Measurements from ENCODE around the gene PSMD11. TPM values are rescaled to one million over a fixed set of nuclear protein-coding genes. Genes with fewer than 3 reads are reported as not detected.

The PSMD11 gene
- total RNA-seq, 2 donors from 2014 or later: 164 to 168 TPM

DNA sequence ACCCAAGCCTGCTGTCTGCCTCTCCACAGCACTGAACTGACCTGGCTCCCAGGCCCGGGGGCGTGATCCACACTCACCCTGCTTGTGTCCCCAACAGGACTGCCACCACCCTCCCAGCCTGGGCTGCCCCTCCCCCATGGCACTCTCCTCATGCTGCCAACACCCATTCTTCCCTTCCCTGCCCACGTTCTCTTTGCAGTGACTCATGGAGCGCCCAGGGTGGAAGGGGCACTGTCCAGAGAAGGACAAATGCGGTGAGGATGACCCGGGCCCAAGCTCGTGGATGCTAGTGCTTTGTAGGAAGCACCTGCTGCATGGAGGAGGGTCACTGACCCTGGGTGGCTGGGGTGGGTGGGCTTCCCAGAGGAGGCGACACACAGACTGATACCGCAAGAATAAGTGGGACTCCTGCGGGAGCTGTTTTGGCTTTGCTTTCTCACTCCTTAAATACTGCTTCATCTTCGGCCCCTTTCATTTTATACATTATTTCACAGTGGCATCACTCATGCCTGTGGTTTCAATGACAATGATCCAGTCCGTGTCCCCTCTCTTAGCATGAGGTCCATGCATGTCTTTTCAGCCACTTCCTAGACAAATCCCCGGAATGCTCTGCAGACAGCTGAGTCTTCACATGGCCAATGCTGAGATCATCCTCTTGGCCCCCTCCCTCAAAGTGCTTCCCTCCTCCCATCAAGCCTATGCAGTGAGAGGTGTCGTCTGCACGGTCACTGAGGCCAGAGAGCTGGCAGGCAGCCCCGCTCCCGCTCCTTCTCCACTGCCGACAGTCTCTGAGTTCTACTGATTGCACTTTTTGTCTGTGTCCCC, 60.1 kb downstream of the PSMD11 start:
- no peaks in the 10 kb centered on the region for H3K9me3 ChIP-seq (ENCODE audit: control insufficient read depth, low read length)
- H3K9me3 Mint-ChIP-seq: peaks cover 3% of the 10 kb centered on the region
- no peaks in the 10 kb centered on the region for H3K27me3 Mint-ChIP-seq (ENCODE audit: insufficient read depth)
- H3K9ac ChIP-seq (ENCODE audit: extremely low read depth, low read length, poor library complexity, severe bottlenecking): no peak overlapping the region
- no peaks in the 10 kb centered on the region for H3K4me1 Mint-ChIP-seq
- no peak overlapping the region for H3K27ac ChIP-seq (ENCODE audit: low read depth, low read length)
- TF ChIP-seq, protein P1, sequence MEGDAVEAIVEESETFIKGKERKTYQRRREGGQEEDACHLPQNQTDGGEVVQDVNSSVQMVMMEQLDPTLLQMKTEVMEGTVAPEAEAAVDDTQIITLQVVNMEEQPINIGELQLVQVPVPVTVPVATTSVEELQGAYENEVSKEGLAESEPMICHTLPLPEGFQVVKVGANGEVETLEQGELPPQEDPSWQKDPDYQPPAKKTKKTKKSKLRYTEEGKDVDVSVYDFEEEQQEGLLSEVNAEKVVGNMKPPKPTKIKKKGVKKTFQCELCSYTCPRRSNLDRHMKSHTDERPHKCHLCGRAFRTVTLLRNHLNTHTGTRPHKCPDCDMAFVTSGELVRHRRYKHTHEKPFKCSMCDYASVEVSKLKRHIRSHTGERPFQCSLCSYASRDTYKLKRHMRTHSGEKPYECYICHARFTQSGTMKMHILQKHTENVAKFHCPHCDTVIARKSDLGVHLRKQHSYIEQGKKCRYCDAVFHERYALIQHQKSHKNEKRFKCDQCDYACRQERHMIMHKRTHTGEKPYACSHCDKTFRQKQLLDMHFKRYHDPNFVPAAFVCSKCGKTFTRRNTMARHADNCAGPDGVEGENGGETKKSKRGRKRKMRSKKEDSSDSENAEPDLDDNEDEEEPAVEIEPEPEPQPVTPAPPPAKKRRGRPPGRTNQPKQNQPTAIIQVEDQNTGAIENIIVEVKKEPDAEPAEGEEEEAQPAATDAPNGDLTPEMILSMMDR (conservative IDR thresholded peaks at IDR 0.05): no peak
- H3K36me3 Mint-ChIP-seq (ENCODE audit: low read depth): peaks cover 15% of the 10 kb centered on the region
- 75 to 88% methylated on average over 12 to 18 of the region's 18 CpGs for WGBS, 2 experiments (ENCODE audit: insufficient coverage in 1 of 2, insufficient read length in 1 of 2)
- no peaks in the 10 kb centered on the region for H3K27me3 ChIP-seq (ENCODE audit: control insufficient read depth, insufficient read depth, low read length, poor library complexity, severe bottlenecking)
- H3K36me3 ChIP-seq (ENCODE audit: control insufficient read depth, insufficient read depth, low read length): no peaks in the 10 kb centered on the region
- H3K4me1 ChIP-seq (ENCODE audit: control insufficient read depth, insufficient read depth, low read length): no peaks in the 10 kb centered on the region
- no peak for DNase-seq
- no peak overlapping the region for H3K27ac Mint-ChIP-seq
- no peak overlapping the region for H3K4me3 ChIP-seq (ENCODE audit: low read length)
- H3K4me3 Mint-ChIP-seq: no peak overlapping the region

DNA sequence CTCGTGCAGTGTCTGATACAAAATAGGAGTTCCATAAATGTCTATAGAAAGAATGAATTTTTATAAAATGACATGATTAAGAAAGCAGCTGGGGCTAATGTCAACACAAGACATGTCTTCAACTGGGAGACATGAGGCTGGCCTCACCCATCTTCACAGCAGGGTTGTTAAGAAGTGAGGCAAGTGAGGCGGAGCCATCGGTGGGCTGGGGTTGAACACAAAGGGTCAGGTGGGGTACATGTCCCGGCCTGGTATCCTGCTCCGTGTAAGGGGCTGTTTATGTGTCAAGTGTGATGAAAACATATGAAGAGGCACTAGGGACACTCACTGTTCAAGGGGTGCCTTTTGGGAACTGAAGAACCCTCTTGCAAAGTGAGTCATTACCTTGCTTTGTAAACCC, 64.6 kb downstream of the PSMD11 start:
- WGBS, 2 experiments (ENCODE audit: insufficient coverage in 1 of 2, insufficient read length in 1 of 2): 92 to 95% methylated on average over 3 to 5 of the region's 5 CpGs
- Mint-ChIP-seq H3K27me3 (ENCODE audit: insufficient read depth) (no peaks in the 10 kb centered on the region), H3K27ac (no peak overlapping the region), H3K36me3 (ENCODE audit: low read depth) (peaks cover 5% of the 10 kb centered on the region), H3K9me3 (peaks cover 3% of the 10 kb centered on the region), H3K4me1 (no peaks in the 10 kb centered on the region), H3K4me3 (no peak overlapping the region)
- no peaks in the 10 kb centered on the region for H3K9me3 ChIP-seq (ENCODE audit: control insufficient read depth, low read length)
- no peaks in the 10 kb centered on the region for H3K4me1 ChIP-seq (ENCODE audit: control insufficient read depth, insufficient read depth, low read length)
- no peak overlapping the region for H3K27ac ChIP-seq (ENCODE audit: low read depth, low read length)
- no peak for DNase-seq
- no peaks in the 10 kb centered on the region for H3K36me3 ChIP-seq (ENCODE audit: control insufficient read depth, insufficient read depth, low read length)
- no peaks in the 10 kb centered on the region for H3K27me3 ChIP-seq (ENCODE audit: control insufficient read depth, insufficient read depth, low read length, poor library complexity, severe bottlenecking)
- H3K9ac ChIP-seq (ENCODE audit: extremely low read depth, low read length, poor library complexity, severe bottlenecking): no peak overlapping the region
- TF ChIP-seq, protein P1 (conservative IDR thresholded peaks at IDR 0.05): no peak
- no peak overlapping the region for H3K4me3 ChIP-seq (ENCODE audit: low read length)

DNA sequence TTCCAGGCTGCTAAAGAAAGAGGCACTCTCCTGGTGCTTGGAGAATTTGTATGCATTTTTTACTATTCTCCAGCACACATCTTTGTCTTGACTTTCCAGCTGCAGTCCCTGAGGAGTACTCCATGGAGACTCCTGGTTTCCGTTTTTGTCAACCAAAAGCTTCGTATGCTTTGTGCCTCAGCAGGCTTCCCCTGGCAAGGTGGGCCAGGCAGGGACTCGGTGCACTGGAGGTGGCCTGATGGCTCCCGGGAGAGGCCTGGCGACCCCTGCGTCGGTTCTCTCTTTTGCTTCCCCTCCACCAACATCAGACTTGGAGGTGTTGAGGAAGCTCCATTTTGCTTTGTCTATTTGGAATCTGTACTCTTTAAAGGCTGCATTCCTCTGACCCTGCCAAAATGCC, 66.2 kb downstream of the PSMD11 start:
- no peak overlapping the region for H3K27ac Mint-ChIP-seq
- H3K36me3 Mint-ChIP-seq (ENCODE audit: low read depth): peaks cover 5% of the 10 kb centered on the region
- H3K4me3 Mint-ChIP-seq: no peak overlapping the region
- no peaks in the 10 kb centered on the region for H3K27me3 Mint-ChIP-seq (ENCODE audit: insufficient read depth)
- Histone ChIP-seq H3K4me3 (ENCODE audit: low read length) (no peak overlapping the region), H3K27ac (ENCODE audit: low read depth, low read length) (no peak overlapping the region), H3K4me1 (ENCODE audit: control insufficient read depth, insufficient read depth, low read length) (no peaks in the 10 kb centered on the region), H3K9me3 (ENCODE audit: control insufficient read depth, low read length) (no peaks in the 10 kb centered on the region), H3K9ac (ENCODE audit: extremely low read depth, low read length, poor library complexity, severe bottlenecking) (no peak overlapping the region), H3K27me3 (ENCODE audit: control insufficient read depth, insufficient read depth, low read length, poor library complexity, severe bottlenecking) (no peaks in the 10 kb centered on the region), H3K36me3 (ENCODE audit: control insufficient read depth, insufficient read depth, low read length) (no peaks in the 10 kb centered on the region)
- no peaks in the 10 kb centered on the region for H3K9me3 Mint-ChIP-seq
- DNase-seq: no peak
- H3K4me1 Mint-ChIP-seq: peaks cover 1% of the 10 kb centered on the region
- TF ChIP-seq, protein P1 (conservative IDR thresholded peaks at IDR 0.05): no peak
- WGBS, 2 experiments (ENCODE audit: insufficient coverage in 1 of 2, insufficient read length in 1 of 2): 87 to 93% methylated on average over 5 to 7 of the region's 7 CpGs

Data from endodermal cell (in vitro differentiated cells).